HG03039 (cell line): Measurements from ENCODE around the gene TRERF1.
"Not testable (repeated sequence)": the region's sequence is repeated elsewhere in the genome, so short reads cannot be mapped to it uniquely, and the experiment has no call there.

Source experiments
- ATAC-seq: cut with Tn5 transposase; IDR thresholded peaks from one replicate; pipeline ENCODE4 v1.9.1; 2021; ENCODE audit warnings: mild to moderate bottlenecking, moderate library complexity; ENCODE audit not compliant: unreplicated experiment

Gene TRERF1, protein sequence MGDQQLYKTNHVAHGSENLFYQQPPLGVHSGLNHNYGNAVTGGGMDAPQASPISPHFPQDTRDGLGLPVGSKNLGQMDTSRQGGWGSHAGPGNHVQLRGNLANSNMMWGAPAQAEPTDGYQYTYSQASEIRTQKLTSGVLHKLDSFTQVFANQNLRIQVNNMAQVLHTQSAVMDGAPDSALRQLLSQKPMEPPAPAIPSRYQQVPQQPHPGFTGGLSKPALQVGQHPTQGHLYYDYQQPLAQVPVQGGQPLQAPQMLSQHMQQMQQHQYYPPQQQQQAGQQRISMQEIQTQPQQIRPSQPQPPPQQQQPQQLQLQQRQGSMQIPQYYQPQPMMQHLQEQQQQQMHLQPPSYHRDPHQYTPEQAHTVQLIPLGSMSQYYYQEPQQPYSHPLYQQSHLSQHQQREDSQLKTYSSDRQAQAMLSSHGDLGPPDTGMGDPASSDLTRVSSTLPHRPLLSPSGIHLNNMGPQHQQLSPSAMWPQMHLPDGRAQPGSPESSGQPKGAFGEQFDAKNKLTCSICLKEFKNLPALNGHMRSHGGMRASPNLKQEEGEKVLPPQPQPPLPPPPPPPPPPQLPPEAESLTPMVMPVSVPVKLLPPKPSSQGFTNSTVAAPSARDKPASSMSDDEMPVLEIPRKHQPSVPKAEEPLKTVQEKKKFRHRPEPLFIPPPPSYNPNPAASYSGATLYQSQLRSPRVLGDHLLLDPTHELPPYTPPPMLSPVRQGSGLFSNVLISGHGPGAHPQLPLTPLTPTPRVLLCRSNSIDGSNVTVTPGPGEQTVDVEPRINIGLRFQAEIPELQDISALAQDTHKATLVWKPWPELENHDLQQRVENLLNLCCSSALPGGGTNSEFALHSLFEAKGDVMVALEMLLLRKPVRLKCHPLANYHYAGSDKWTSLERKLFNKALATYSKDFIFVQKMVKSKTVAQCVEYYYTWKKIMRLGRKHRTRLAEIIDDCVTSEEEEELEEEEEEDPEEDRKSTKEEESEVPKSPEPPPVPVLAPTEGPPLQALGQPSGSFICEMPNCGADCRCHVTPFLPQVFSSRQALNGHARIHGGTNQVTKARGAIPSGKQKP (N-terminal part only)

DNA sequence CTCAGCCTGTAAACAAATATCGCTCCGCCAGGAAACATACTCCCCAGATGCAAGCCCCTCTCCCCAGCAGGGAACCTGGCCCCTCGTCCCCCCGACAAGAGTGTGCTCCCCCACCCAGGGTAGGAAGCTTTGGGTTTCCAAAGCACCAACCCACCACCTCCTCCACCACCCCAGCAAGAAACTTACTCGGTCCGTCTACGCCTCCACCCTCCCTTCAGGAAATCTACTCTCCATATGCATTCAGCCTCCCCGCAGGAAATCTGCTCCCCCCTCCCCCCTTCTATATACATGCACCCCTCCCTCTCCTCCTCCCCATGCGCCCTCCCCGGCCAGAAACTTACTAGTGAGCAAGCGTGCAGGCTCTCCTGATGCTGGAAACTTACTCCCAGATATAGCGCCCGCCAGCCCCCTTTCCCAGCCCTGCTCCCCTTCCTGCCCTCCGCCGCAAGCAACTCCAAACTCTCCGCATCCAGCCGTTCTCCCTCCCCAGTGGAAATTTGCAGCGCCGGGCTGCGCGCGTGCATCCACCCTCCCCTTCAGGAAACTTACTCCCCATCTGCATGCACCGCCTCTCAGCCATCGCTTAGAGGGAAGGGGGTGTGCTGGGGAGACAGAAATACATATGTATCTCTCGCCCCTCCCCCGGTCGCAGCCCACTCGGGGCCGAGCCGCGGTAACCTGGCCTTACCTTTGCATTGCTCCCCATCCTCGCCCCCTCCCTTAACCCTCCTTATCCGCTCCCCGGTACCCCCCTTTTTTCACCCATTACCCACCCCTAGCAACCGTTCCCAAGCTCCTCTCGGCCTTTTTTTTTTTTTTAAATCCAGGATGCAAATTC is at the start of gene TRERF1:
TSS of gene TRERF1 (minus strand) at position 594 of the 838 bp plus-strand sequence. CDS start 182,336 bp downstream, outside the sequence.
- peak; percentile 30 for ATAC-seq

DNA sequence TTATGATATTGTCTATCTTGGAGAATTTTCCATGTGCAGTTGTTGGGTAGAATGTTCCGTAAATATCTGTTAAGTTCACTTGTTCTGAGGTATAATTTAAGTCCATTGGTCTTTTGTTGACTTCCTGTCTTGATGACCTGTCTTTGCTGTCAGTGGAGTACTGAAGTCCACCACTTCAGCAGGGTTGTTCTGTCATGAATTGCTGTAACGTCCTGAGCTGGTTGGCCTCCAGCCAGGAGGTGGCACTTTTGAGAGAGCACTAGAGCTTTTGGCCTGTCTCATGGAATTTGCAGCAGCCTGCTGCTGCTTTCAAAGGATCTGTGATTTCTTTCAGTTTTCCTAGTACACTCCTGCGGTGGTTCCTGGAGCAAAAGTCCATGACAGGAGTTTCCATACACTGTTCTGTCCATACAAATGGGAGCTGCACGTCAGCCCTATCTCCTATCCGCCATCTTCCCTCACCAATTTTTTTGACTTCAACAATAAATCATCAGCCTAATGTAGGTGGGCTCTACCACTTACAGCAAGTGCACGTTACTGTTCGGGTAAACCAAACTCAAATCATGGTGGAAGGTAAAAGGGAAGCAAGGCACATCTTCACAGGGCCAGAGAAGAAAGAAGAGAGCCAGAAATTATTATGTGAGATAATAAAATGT is 46.9 kb upstream of the TRERF1 start:
- ATAC-seq, result no peak

DNA sequence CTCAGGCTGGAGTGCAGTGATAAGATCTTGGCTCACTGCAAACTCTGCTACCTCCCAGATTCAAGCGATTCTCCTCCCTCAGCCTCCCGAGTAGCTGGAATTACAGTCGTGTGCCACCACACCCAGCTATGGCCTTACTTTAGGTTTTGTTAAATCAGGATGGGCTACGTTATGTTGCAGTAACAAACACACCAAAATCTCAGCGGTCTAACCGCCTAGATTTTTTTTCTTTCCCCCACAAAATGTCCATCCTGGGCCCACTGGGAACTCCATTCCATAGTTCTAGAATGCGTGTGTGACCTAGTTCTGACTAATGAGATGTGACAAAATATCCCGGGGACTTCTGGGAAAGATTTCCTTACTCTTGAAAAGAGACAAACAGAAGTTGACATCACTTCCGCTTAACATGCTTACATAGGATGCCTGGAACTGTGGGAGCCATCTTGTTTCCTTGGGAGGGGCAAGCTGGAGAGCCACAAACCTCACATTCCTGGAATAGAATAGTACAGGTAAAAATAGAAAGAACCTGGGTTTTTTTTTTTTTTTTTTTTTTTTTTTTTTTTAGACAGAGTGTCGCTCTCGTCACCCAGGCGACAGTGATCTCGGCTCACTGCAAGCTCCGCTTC is 42.3 kb upstream of the TRERF1 start:
- no peak for ATAC-seq

DNA sequence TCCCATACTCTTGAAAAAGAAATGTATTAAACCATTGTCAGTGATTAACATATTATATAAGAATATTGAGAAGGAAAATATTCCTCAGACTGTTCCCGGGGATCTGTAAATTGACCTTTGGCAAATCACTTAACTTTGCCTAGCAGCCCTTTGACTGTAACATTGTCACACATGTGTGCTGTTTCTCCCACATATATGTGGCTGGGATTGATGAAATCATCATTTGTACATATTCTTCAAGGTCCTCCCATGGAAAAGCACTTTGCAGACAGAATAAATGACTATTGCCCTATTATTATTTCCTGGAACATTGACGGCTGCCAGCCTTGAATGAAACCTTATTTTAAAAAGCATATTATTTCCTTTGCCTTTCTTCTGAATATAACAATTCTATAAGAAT is 36.4 kb upstream of the TRERF1 start:
- ATAC-seq, result no peak

DNA sequence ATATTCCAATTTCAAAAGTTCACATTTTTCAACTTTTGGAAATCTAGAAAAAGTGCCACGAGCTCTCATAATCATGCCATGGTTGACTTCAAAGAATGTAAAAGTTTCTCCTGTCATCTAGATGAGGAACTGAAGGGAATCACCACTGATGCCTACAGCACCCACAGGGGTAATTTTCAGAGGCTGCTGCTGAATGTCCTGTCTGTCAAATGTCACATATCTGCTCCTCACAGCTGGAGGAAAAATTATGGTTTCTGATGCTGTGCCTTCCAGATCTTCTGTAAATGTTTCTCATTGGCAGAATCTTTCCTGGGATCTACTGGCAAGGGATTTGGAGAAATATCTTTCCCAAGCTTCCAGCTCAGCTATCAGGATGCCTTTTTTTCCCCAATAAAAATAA is 32.5 kb upstream of the TRERF1 start:
- no peak for ATAC-seq

DNA sequence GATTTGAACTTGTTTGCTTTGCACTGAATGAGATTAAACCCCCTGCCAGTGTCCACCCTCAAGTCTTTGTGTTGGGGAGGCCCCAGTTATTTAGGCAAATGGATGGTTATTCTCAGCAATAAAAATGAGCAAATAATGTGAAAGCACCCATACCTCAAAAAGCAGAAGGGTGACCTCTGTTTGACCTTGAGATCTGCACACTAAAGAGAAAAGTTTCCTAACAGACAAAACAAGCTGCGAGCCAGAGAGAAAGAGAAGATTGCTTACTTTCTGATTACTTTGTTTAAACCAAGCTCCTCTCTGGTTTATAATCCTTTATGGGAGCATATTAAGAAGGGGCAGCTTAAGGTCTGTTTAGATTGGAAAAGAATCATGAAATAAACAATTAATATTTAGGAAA is 30.4 kb upstream of the TRERF1 start:
- no peak for ATAC-seq

DNA sequence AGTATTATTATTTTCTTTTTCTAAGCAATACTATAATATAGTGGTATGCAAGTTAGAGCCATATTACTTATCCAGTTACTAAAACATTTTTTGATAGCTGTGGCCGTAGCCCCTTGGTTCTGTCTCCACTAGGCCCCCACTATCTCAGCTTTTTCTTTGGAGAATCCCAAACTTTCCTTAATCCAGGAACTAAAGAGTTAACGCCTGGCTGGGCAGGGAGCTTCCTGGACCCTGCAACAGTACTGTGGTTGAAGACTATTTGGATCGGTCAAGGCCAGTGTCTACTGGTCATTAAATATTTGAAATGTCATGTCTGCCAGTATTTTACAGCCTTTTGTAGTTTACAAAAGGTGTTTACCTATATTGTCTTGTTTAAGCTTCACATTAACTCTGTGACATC is 20.0 kb upstream of the TRERF1 start:
- ATAC-seq, result no peak

DNA sequence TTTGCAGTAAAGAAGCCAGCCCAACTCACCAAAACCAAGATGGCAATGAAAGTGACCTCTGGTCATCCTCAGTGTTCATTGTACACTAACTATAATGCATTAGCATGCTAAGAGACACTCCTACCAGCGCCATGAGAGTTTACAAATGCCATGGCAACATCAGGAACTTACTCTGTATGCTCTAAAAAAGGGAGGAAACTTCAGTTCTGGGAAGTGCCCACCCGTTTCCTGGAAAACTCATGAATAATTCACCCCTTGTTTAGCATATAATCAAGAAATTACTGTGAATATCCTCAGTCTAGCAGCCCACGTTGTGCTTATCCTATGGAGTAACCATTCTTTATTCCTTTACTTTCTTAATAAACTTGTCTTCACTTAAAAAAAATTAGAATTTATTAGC is 19.4 kb upstream of the TRERF1 start:
- no peak for ATAC-seq

DNA sequence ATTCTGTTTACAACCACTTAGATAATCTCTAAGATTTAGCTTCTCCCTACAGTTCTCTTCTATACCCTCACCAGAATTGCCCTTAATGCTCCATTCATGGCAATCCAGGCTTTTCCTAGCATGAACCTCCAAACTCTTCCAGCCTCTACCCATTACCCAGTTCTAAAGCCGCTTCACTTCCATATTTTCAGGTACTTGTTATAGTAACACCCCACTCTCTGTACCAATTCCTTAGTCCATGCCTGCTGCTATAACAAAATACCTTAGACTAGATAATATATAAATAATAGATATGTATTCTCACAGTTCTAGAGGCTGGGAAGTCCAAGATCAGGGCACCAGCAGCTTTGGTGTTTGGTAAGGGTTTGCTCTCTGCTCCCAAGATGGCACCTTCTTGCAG is 16.5 kb upstream of the TRERF1 start:
- no peak for ATAC-seq

DNA sequence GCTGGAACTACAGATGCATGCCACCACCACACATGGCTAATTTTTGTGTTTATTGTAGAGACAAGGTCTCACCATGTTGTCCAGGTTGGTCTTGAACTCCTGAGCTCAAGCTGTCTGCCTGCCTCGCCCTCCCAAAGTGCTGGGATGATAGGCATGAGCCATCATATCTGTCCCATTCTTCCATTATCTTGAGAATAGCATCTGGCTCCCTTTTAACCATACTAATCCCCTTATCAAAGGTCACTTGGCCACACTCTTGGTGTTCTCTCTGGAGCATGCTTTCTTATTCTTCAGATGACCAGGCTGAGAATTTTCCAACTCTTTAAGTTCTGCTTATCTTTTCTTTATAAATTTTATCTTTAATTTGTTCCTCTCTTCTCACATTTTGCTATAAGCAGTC is 15.9 kb upstream of the TRERF1 start:
- ATAC-seq, result no peak

DNA sequence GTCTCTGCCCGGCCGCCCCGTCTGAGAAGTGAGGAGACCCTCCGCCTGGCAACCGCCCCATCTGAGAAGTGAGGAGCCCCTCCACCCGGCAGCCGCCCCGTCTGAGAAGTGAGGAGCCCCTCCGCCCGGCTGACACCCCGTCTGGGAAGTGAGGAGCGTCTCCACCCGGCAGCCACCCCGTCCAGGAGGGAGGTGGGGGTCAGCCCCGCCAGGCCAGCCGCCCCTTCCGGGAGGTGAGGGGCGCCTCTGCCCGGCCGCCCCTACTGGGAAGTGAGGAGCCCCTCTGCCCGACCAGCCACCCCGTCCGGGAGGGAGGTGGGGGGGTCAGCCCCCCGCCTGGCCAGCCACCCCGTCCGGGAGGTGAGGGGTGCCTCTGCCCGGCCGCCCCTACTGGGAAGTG is 14.7 kb upstream of the TRERF1 start:
- not testable (repeated sequence) for ATAC-seq

DNA sequence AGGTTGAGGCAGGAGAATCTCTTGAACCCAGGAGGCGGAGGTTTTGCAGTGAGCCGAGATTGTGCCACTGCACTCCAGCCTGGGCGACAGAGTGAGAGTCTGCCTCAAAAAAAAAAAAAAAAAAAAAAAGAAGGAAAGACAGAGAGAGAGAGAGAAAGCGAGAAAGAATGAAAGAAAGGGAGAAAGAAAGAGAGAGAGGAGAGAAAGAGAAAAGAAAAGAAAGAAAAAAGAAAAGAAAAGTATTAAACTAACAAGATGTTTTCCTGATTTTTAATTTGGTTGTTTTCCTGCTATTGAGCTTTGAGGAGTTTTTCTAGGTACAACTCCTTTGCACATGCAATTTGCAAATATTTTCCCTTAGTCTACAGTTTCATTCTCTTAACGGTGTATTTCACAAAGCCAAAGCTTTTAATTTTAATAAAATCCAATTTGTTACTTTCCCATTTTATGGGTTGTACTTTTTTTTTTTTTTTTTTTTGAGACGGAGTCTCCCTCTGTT is 10.8 kb upstream of the TRERF1 start:
- ATAC-seq, result no peak

DNA sequence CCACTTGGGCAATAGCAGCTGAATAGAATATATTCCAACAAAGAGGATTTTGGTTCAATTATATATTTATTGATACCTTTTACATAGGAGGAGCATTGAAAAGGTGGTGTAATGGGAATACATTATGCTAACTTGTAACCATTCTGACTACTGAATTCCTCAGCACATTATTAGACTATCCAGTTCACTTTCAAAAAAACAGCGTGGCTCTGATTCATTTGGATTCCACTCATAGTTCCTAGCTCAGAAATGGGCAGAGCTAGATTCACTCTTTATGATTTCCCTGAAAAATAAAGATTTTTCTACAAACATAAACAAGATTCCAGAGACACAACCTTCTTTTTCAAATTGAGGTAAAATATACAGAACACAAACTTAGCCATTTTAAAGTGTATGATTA is 9.2 kb upstream of the TRERF1 start:
- no peak for ATAC-seq

DNA sequence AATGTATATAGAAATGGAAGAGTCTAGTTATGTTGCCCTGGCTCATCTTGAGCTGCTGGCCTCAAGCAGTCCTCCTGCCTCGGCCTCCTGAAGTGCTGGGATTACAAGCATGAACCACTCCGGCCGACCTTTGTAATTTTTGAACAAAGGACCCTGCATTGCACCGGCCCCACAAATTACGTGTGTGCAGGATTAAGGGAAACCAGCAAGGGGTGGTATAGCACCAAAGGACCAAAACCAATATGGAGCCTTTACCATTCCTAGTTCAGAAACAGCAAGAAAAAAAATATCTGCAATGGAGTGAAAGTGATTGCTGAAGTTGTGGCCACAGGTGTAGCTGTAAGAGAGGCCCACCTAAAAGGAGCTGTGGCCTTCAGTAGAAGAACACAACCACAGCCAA is 8.2 kb upstream of the TRERF1 start:
- no peak for ATAC-seq

DNA sequence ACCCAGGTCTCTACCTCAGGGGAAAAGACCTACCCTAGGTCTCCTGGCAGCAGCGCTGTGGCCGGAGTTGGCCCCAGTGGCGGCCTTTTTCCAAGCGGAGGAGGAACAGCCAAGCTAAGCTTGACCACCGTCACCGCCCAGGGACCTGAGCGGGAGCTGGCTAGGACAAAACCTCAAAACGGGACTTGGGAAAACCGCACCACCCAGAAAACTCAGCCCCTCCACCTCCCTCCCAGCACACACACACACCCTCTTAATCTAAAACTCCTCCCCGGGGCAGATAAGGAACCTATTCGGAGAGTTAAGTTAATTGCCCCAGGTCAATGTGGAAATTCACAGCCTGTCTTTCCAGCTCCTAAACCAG is 2.7 kb upstream of the TRERF1 start:
- no peak for ATAC-seq

DNA sequence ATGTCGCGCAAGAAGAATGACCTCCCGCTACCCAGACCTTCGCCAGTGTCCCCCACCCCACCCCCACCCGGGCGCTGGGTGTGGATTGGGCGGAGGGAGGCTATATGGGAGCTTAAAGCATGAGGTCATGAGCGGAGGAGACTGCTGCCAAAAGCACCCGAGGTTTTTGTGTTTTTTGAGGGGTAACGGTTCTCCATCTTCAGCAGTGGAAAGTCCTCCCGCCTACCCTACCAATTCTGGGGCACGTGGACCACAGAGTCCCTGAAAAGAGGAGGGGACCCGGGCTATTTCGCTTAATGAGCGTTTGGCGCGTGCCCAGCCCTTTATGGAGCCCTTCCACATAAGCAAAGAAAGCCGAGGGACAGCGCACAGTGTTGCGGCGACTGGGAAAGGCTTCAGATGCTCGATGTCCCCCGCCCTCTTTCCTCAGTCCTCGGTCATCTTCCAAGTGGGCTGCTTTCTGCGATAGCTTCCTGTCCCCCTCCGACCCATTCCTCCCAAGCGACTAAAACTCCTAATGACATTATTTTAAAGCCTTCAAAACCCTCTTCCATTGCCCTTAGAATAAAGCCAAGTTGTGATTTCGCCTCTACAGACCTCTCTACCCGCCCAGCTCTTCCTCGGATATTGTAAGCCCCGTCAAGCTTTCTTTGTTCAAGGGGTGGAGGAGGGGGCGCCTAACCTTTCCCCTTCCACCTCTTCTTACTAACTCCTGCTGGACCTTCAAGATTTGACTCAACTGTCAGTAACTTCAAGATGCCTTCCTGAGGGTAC is 2.1 kb upstream of the TRERF1 start:
- ATAC-seq, result no peak

DNA sequence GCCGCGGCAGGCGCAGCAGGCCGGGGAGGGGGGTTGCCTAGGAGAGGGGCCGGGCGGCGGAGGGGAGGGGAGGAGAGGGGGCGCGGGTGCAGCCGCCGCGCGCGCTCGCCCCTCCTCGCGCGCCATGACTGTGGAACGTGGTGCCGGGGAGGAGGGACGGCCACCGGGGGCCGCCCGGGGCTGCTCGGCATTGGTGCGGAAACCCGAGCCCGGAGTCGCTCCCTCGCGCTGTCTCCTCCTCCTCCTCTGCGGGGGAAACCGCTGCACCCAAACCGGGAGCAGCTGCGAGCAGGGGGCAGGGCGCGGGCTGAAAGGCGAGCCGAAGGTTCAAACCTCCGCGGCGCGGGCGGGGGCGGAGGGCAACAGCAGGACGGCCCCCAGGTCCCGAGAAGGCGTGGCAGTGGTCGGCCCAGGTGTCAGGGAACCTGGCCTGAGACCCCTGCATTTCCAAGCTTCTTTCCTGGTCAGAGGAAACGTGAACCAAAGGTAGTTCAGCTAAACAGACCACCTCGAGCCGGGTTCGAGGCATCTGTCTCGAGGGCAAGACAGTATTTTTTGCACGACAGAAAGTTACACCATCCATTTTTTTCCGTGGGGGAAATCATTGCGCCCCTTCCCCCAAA is 1.4 kb upstream of the TRERF1 start:
- ATAC-seq, result peak; percentile 46
